Esophagus muscularis mucosa (tissue), 4 donors: Measurements from ENCODE around the gene LTBP2. TPM values are rescaled to one million over a fixed set of nuclear protein-coding genes. Genes with fewer than 3 reads are reported as not detected.

Experiments used
- DNase-seq: peaks from one replicate; pipeline ENCODE4 v3.0.0-alpha.2; 2017; ENCODE audit errors: extremely low spot score
- H3K27ac ChIP-seq, 4 donors: fragments of 200-600 bp; sonication (generic); replicated peaks in 1 of 4; 1 replicate in 3 of 4; 2 replicates in 1 of 4; pipeline ENCODE4 v1.5.1; 2016 to 2019; ENCODE audit warnings: mild to moderate bottlenecking in 1 of 4
- H3K27me3 ChIP-seq, 4 donors: fragments of 200-600 bp; sonication (generic); one replicate each; pipeline versions ENCODE4 v1.5.1 to v1.6.0; 2016 to 2019
- H3K36me3 ChIP-seq, 4 donors: fragments of 200-600 bp; sonication (generic); one replicate each; pipeline ENCODE4 v1.5.1; 2016 to 2019
- H3K4me1 ChIP-seq, 4 donors: fragments of 200-600 bp; sonication (generic); one replicate each; pipeline ENCODE4 v1.5.1; 2016 to 2019
- H3K4me3 ChIP-seq, 4 donors: fragments of 200-600 bp; sonication (generic); 1 replicate in 2 of 4; 2 replicates in 2 of 4; pipeline ENCODE4 v1.5.1; 2016 to 2019; ENCODE audit warnings: mild to moderate bottlenecking in 4 of 4, moderate library complexity in 1 of 4
- H3K9me3 ChIP-seq, 4 donors: fragments of 200-600 bp; sonication (generic); 1 replicate in 3 of 4; 2 replicates in 1 of 4; pipeline ENCODE4 v1.5.1; 2016 to 2019
- CTCF ChIP-seq, 3 experiments: fragments of 200-600 bp in 2 of 3; fragments of 450-650 bp in 1 of 3; sonication (generic) in 2 of 3; IDR thresholded peaks; one replicate each; pipeline ENCODE4 v1.5.1; 2017 to 2019; ENCODE audit warnings: antibody characterized with exemption in 3 of 3, mild to moderate bottlenecking in 2 of 3, moderate library complexity in 1 of 3
- EP300 ChIP-seq: sonication (generic); formaldehyde crosslinking; IDR thresholded peaks from one replicate; pipeline ENCODE4 v1.6.1; 2017; ENCODE audit warnings: antibody characterized with exemption
- POLR2A ChIP-seq: fragments of 450-650 bp; IDR thresholded peaks from one replicate; pipeline ENCODE4 v1.6.1; 2017; ENCODE audit warnings: antibody characterized with exemption, moderate library complexity, mild to moderate bottlenecking, low read depth
- POLR2AphosphoS5 ChIP-seq, 2 donors: sonication (generic); formaldehyde crosslinking; IDR thresholded peaks; one replicate each; pipeline ENCODE4 v1.6.1; 2017; ENCODE audit warnings: antibody characterized with exemption in 2 of 2
- WGBS: methylation state at CpG from one replicate; pipeline ENCODE4 v1.1.5; 2018; 5-methylcytosine and 5-hydroxymethylcytosine counted together
- intact Hi-C: fragments of 100-400 bp; cut with DNase I; formaldehyde crosslinking; loops from one replicate; pipeline ENCODE4 v1.15.1; 2023
- total RNA-seq, 4 donors: library from RNA; depleted of rRNA; stranded (reverse); fragments of >200 nt; gene quantifications; one replicate each; pipeline versions ENCODE4 v1.1.0 to v1.2.1, GENCODE V29; 2016

The LTBP2 gene
- total RNA-seq, 4 donors from 2014 or later, result 62.0 to 151 (median 109) TPM

GRCh38 chr14:74504874-74505720, 106.9 kb downstream of the LTBP2 start:
- Histone ChIP-seq H3K36me3 (peaks cover 4 to 60% (median 16%) of the 10 kb centered on the region in 4 donors), H3K4me3 (no peak overlapping the region), H3K27ac (no peak overlapping the region), H3K4me1 (peaks cover 0 to 15% (median 11%) of the 10 kb centered on the region in 4 donors), H3K9me3 (no peaks in the 10 kb centered on the region), H3K27me3 (no peaks in the 10 kb centered on the region)
- no peak for DNase-seq
- intact Hi-C loops, result loop anchor here (5.0 kb wide), 1 partner anchor 57 kb away; no protein-coding TSS in a partner anchor
- no peak for TF ChIP-seq POLR2A
- TF ChIP-seq CTCF (IDR thresholded peaks at IDR 0.05), result no peak
- TF ChIP-seq POLR2AphosphoS5 (IDR thresholded peaks at IDR 0.05), result no peak
- WGBS, result 91% methylated on average over 18 of the region's 20 CpGs

DNA sequence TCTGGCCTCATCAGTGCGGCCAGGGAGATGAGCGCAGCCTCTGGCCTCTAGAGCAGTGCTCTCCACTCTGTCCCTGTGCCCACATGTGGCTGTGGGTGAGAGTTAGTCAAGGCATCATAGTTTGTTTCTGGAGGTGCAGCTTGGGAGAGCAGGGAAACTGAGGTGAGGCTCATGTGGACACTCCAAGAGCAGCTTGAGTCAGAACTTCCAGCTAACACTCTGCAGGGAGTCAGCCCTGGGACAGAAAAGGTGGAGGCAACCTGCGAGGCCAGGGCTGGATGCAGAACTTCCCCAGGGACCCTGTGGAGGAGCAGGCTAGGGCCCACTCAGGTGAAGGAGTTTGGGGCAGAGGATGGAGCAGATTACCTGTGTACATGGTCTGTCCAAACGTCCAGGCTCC, 107.6 kb downstream of the LTBP2 start:
- 92% methylated on average over 2 of the region's 4 CpGs for WGBS
- Histone ChIP-seq H3K36me3 (peaks cover 4 to 56% (median 16%) of the 10 kb centered on the region in 4 donors), H3K27ac (no peak overlapping the region), H3K27me3 (no peaks in the 10 kb centered on the region), H3K4me3 (no peak overlapping the region), H3K9me3 (no peaks in the 10 kb centered on the region), H3K4me1 (peaks cover 0 to 15% (median 11%) of the 10 kb centered on the region in 4 donors)
- TF ChIP-seq CTCF (IDR thresholded peaks at IDR 0.05), result no peak
- TF ChIP-seq POLR2A, result no peak
- no peak for TF ChIP-seq EP300
- no peak for DNase-seq
- intact Hi-C loops, result loop anchor here (5.0 kb wide), 1 partner anchor 58 kb away; no protein-coding TSS in a partner anchor

- H3K36me3 ChIP-seq, result peaks cover 4 to 53% (median 13%) of the 10 kb centered on the region in 4 donors
- TF ChIP-seq POLR2A (no peak), CTCF (IDR thresholded peaks at IDR 0.05) (no peak), EP300 (no peak), POLR2AphosphoS5 (IDR thresholded peaks at IDR 0.05) (no peak)
- no peak overlapping the region for H3K4me3 ChIP-seq
- no peak overlapping the region for H3K27ac ChIP-seq
- intact Hi-C loops, result loop anchor here (5.0 kb wide), 1 partner anchor 58 kb away; no protein-coding TSS in a partner anchor
- DNase-seq, result no peak
- peaks cover 0 to 15% (median 11%) of the 10 kb centered on the region in 4 donors for H3K4me1 ChIP-seq
- H3K27me3 ChIP-seq, result no peaks in the 10 kb centered on the region
- no peaks in the 10 kb centered on the region for H3K9me3 ChIP-seq
- WGBS, result 91% methylated on average over 12 of the region's 12 CpGs
Measured at GRCh38 chr14:74503938-74504335, 108.1 kb downstream of the LTBP2 start.

DNA sequence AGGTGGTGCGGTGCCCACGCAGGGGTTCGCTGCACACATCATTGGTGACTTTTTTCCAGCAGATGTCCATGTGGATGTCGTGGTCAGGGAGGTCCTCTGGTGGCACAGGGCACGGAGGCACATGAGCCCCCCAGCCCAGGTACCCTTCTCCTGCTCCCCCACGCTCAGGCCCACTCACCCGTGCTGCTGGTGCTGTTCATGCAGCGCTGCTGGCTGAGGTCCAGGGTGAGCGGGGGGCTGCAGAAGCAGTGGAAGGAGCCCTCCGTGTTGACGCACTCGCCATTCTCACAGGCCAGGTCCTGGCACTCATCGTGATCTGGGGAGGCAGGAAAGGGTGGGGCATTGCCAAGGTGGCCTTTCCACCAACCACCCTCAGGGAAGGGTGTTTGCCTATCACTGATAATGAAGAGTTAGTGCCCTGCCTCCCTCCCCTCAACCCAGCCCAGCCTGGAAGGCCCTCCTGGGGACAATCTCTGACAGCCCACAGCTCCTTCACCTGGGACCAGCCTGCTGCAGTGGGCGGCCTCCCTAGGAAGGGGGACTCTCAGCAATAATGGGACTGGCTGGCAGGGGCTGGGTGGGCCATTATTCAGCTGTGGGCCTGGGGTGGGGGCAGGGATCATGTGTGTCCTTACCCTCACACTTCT, 108.6 kb downstream of the LTBP2 start:
- Histone ChIP-seq H3K36me3 (peaks cover 4 to 48% (median 11%) of the 10 kb centered on the region in 4 donors), H3K27me3 (no peaks in the 10 kb centered on the region), H3K4me1 (peaks cover 0 to 15% (median 11%) of the 10 kb centered on the region in 4 donors), H3K27ac (no peak overlapping the region), H3K4me3 (no peak overlapping the region), H3K9me3 (no peaks in the 10 kb centered on the region)
- DNase-seq, result no peak
- intact Hi-C loops, result loop anchor here (5.0 kb wide), 1 partner anchor 59 kb away; no protein-coding TSS in a partner anchor
- 89% methylated on average over 7 of the region's 14 CpGs for WGBS
- TF ChIP-seq CTCF (IDR thresholded peaks at IDR 0.05) (no peak), EP300 (no peak), POLR2A (no peak), POLR2AphosphoS5 (IDR thresholded peaks at IDR 0.05) (no peak)
